ENCODE results near the gene GREB1L.
"Not testable (repeated sequence)": the region's sequence is repeated elsewhere in the genome, so short reads cannot be mapped to it uniquely, and the experiment has no call there.

Gene GREB1L

GRCh38 chr18:21309248-21309647, 67.2 kb downstream of the GREB1L start:
- TF ChIP-seq CTCF (IDR thresholded peaks at IDR 0.05; ENCODE audit: insufficient read depth, low read depth, low read length, missing control alignments): no peak
- no peak for DNase-seq (ENCODE audit: low read depth)
- no peak overlapping the region for H3K4me3 ChIP-seq (ENCODE audit: low read length)

- not testable (repeated sequence) for DNase-seq (ENCODE audit: low read depth); H3K4me3 ChIP-seq (ENCODE audit: low read length)
Observed at GRCh38 chr18:21311980-21312379, 69.9 kb downstream of the GREB1L start.

- no peak for DNase-seq (ENCODE audit: low read depth)
- no peak overlapping the region for H3K4me3 ChIP-seq (ENCODE audit: low read length)
- TF ChIP-seq CTCF (IDR thresholded peaks at IDR 0.05; ENCODE audit: insufficient read depth, low read depth, low read length, missing control alignments): no peak
Observed at GRCh38 chr18:21313576-21313975, 71.5 kb downstream of the GREB1L start.

- DNase-seq (ENCODE audit: low read depth): peak; percentile 6
Observed at GRCh38 chr18:21314724-21315123, 72.7 kb downstream of the GREB1L start.

GRCh38 chr18:21315126-21315525, 73.1 kb downstream of the GREB1L start:
- DNase-seq (ENCODE audit: low read depth): not testable (repeated sequence)

More at GRCh38 chr18:21314724-21315123, 72.7 kb downstream of the GREB1L start:
- no peak overlapping the region for H3K4me3 ChIP-seq (ENCODE audit: low read length)
- TF ChIP-seq CTCF (IDR thresholded peaks at IDR 0.05; ENCODE audit: insufficient read depth, low read depth, low read length, missing control alignments): no peak

GRCh38 chr18:21315741-21316197, 73.7 kb downstream of the GREB1L start:
- no peak overlapping the region for H3K4me3 ChIP-seq (ENCODE audit: low read length)
- no peak for DNase-seq (ENCODE audit: low read depth)
- no peak for TF ChIP-seq CTCF (IDR thresholded peaks at IDR 0.05; ENCODE audit: insufficient read depth, low read depth, low read length, missing control alignments)

More at GRCh38 chr18:21315126-21315525, 73.1 kb downstream of the GREB1L start:
- H3K4me3 ChIP-seq (ENCODE audit: low read length): not testable (repeated sequence)

- H3K4me3 ChIP-seq (ENCODE audit: low read length): no peak overlapping the region
- TF ChIP-seq CTCF (IDR thresholded peaks at IDR 0.05; ENCODE audit: insufficient read depth, low read depth, low read length, missing control alignments): no peak
- no peak for DNase-seq (ENCODE audit: low read depth)
Observed at GRCh38 chr18:21316296-21316695, 74.3 kb downstream of the GREB1L start.

- TF ChIP-seq CTCF (IDR thresholded peaks at IDR 0.05; ENCODE audit: insufficient read depth, low read depth, low read length, missing control alignments): no peak
- no peak for DNase-seq (ENCODE audit: low read depth)
- H3K4me3 ChIP-seq (ENCODE audit: low read length): no peak overlapping the region
Observed at GRCh38 chr18:21321711-21322110, 79.7 kb downstream of the GREB1L start.

All from epithelial cell of esophagus (primary cell).